GM23338 (cell line): ENCODE data around the gene ITCH.

ENCODE experiments used
- EZH2 ChIP-seq: fragments of 200-600 bp; sonication (generic); IDR thresholded peaks from one replicate; pipeline ENCODE4 v1.8.0; 2017; ENCODE audit warnings: antibody characterized with exemption, mild to moderate bottlenecking, low read depth; ENCODE audit not compliant: unreplicated experiment
- EZH2phosphoT487 ChIP-seq: fragments of 200-600 bp; sonication (generic); IDR thresholded peaks from one replicate; pipeline ENCODE4 v1.8.1; 2018; ENCODE audit warnings: antibody characterized with exemption; ENCODE audit not compliant: unreplicated experiment
- JUNB ChIP-seq: IDR thresholded peaks from one replicate; pipeline ENCODE4 v1.6.1; 2016; ENCODE audit warnings: antibody characterized with exemption; ENCODE audit not compliant: unreplicated experiment
- POLR2AphosphoS5 ChIP-seq: IDR thresholded peaks from 2 replicates; pipeline ENCODE4 v1.6.1; 2016; ENCODE audit warnings: antibody characterized with exemption, low read depth
- TF ChIP-seq, protein P1 (sequence below), 2 experiments: fragments of 200-600 bp in 1 of 2; sonication (generic) in 1 of 2; conservative IDR thresholded peaks; 2 replicates each; pipeline versions ENCODE4 v1.5.1 to v1.6.1; 2016 to 2017; ENCODE audit warnings: antibody characterized with exemption in 2 of 2, low read depth in 2 of 2, mild to moderate bottlenecking in 2 of 2, moderate library complexity in 1 of 2

DNA sequence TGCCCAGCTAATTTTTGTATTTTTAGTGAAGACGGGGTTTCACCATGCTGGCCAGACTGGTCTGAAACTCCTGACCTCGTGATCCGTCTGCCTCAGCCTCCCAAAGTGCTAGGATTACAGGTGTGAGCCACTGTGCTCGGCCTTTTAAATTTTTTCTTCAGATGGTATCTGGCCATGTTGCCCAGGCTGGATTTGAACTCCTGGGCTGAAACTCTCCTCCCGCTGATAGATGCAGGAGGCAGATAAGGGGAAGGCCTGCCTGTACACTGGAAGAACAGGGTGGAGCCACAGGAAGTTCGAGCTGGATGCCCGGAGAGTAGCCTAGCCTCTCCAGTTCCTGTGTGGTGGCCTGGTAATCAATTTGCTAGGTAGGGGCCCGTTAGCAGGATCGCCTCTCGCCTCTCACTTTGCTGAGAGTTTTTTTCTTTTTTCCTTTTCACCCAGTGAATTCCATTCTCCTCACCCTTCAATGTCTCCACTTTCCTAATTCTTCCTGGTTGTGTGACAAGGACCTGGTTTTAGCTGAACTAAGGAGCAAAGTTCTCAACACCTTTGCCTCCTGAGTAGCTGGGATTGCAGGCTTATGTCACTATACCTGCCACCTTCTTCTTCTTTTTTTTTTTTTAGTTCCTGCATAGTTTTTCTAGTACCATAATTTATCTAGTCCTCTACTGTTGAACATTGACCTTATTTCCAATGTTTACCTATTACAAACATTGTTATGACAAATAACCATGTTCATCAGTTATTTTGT, 19.4 kb upstream of the ITCH start:
- no peak for TF ChIP-seq POLR2AphosphoS5
- TF ChIP-seq, protein P1, sequence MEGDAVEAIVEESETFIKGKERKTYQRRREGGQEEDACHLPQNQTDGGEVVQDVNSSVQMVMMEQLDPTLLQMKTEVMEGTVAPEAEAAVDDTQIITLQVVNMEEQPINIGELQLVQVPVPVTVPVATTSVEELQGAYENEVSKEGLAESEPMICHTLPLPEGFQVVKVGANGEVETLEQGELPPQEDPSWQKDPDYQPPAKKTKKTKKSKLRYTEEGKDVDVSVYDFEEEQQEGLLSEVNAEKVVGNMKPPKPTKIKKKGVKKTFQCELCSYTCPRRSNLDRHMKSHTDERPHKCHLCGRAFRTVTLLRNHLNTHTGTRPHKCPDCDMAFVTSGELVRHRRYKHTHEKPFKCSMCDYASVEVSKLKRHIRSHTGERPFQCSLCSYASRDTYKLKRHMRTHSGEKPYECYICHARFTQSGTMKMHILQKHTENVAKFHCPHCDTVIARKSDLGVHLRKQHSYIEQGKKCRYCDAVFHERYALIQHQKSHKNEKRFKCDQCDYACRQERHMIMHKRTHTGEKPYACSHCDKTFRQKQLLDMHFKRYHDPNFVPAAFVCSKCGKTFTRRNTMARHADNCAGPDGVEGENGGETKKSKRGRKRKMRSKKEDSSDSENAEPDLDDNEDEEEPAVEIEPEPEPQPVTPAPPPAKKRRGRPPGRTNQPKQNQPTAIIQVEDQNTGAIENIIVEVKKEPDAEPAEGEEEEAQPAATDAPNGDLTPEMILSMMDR (conservative IDR thresholded peaks at IDR 0.05; ENCODE audit: low read depth in 2 of 2), result no peak
- TF ChIP-seq EZH2, result no peak
- no peak for TF ChIP-seq EZH2phosphoT487
- TF ChIP-seq JUNB, result no peak
